ENCODE data around the gene ZNF821.
A peak's percentile ranks its signal among the peaks of the same experiment; 100 is the strongest.
"Not testable (repeated sequence)": the region's sequence is repeated elsewhere in the genome, so short reads cannot be mapped to it uniquely, and the experiment has no call there.

Gene ZNF821

GRCh38 chr16:71917900-71918299, 33.9 kb upstream of the ZNF821 start:
- TF ChIP-seq, protein P1, sequence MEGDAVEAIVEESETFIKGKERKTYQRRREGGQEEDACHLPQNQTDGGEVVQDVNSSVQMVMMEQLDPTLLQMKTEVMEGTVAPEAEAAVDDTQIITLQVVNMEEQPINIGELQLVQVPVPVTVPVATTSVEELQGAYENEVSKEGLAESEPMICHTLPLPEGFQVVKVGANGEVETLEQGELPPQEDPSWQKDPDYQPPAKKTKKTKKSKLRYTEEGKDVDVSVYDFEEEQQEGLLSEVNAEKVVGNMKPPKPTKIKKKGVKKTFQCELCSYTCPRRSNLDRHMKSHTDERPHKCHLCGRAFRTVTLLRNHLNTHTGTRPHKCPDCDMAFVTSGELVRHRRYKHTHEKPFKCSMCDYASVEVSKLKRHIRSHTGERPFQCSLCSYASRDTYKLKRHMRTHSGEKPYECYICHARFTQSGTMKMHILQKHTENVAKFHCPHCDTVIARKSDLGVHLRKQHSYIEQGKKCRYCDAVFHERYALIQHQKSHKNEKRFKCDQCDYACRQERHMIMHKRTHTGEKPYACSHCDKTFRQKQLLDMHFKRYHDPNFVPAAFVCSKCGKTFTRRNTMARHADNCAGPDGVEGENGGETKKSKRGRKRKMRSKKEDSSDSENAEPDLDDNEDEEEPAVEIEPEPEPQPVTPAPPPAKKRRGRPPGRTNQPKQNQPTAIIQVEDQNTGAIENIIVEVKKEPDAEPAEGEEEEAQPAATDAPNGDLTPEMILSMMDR (IDR thresholded peaks at IDR 0.05; ENCODE audit: low read depth, low read length, missing control alignments), result no peak
- H3K4me3 ChIP-seq (ENCODE audit: low read depth, low read length), result no peak overlapping the region
- peak; percentile 5 for DNase-seq (ENCODE audit: low read depth)
- in situ Hi-C loops (cut with HindIII; ENCODE audit: low sequenced_read_pairs), result no loop called here

- in situ Hi-C loops (cut with HindIII; ENCODE audit: low sequenced_read_pairs), result no loop called here
- TF ChIP-seq, protein P1 (IDR thresholded peaks at IDR 0.05; ENCODE audit: low read depth, low read length, missing control alignments), result no peak
- H3K4me3 ChIP-seq (ENCODE audit: low read depth, low read length), result no peak overlapping the region
- peak; percentile 11 for DNase-seq (ENCODE audit: low read depth)
These were observed 32.5 kb upstream of the ZNF821 start for GRCh38 chr16:71916397-71916920.

GRCh38 chr16:71915350-71915749, 31.4 kb upstream of the ZNF821 start:
- no peak for DNase-seq (ENCODE audit: low read depth)
- in situ Hi-C loops (cut with HindIII; ENCODE audit: low sequenced_read_pairs), result no loop called here
- no peak overlapping the region for H3K4me3 ChIP-seq (ENCODE audit: low read depth, low read length)
- TF ChIP-seq, protein P1 (IDR thresholded peaks at IDR 0.05; ENCODE audit: low read depth, low read length, missing control alignments), result no peak

DNA sequence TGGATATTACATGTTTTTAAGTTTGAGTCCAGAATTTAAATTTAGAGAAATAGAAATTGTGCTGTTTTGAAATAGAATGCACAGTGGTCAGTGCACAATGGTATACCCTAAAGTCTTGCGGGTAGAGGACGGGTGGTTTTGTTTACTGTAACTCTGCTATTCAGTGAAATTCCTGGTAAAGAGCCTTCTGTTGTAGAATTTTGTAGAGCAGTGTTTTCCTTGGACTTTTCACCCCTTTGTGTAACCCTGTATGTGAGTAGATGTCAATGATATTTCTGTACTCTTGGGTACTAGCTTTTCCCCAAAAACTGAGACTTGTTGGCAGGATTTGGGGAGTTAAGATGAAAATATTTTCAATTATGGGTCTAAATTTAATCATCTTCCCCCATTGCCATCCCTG, 30.8 kb upstream of the ZNF821 start:
- no peak for DNase-seq (ENCODE audit: low read depth)
- TF ChIP-seq, protein P1 (IDR thresholded peaks at IDR 0.05; ENCODE audit: low read depth, low read length, missing control alignments), result no peak
- H3K4me3 ChIP-seq (ENCODE audit: low read depth, low read length), result no peak overlapping the region
- in situ Hi-C loops (cut with HindIII; ENCODE audit: low sequenced_read_pairs), result no loop called here

DNA sequence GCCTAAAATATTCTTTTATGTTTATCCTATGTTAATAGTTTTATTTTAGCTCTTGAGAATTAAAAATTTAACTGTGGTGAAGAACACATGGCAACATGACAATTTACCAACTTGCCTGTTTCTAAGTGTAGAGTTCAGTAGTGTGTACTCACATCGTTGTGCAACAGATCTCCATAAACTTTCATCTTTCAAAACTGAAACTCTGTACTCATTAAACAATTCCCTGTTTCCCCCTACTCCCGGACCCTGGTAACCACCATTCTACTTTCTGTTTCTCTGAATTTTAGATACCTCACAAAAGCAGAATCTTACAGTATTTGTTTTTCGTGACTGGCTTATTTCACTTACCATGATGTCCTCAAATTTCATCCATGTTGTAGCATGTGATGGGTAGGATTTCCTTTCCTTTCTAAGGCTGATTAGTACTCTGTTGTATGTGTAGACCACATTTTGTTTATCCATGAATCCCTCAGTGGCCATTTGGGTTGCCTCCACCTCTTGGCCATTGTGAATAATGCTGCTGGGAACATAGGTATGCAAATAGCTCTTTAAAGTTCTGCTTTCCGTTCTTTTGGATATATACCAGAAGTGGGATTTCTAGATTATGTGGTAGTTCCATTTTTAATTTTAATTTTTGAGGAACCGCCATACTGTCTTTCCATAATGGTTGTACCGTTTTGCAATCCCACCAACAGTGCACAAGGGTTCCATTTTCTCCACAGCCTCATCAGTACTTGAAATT, 28.7 kb upstream of the ZNF821 start:
- in situ Hi-C loops (cut with HindIII; ENCODE audit: low sequenced_read_pairs), result no loop called here
- no peak overlapping the region for H3K4me3 ChIP-seq (ENCODE audit: low read depth, low read length)
- no peak for DNase-seq (ENCODE audit: low read depth)
- TF ChIP-seq, protein P1 (IDR thresholded peaks at IDR 0.05; ENCODE audit: low read depth, low read length, missing control alignments), result no peak

- no peak overlapping the region for H3K4me3 ChIP-seq (ENCODE audit: low read depth, low read length)
- TF ChIP-seq, protein P1 (IDR thresholded peaks at IDR 0.05; ENCODE audit: low read depth, low read length, missing control alignments), result no peak
- in situ Hi-C loops (cut with HindIII; ENCODE audit: low sequenced_read_pairs), result no loop called here
- DNase-seq (ENCODE audit: low read depth), result no peak
These were observed 27.1 kb upstream of the ZNF821 start for GRCh38 chr16:71911121-71911520.

- in situ Hi-C loops (cut with HindIII; ENCODE audit: low sequenced_read_pairs); DNase-seq (ENCODE audit: low read depth); H3K4me3 ChIP-seq (ENCODE audit: low read depth, low read length): not testable (repeated sequence)
These were observed 21.8 kb upstream of the ZNF821 start for GRCh38 chr16:71905765-71906164.

Measured in astrocyte of the cerebellum (primary cell).